ENCODE results near the gene COL5A1. TPM values are rescaled to one million over a fixed set of nuclear protein-coding genes. Genes with fewer than 3 reads are reported as not detected.

The COL5A1 gene
- total RNA-seq, 6 experiments from 2014 or later = 196 to 308 (median 225) TPM

DNA sequence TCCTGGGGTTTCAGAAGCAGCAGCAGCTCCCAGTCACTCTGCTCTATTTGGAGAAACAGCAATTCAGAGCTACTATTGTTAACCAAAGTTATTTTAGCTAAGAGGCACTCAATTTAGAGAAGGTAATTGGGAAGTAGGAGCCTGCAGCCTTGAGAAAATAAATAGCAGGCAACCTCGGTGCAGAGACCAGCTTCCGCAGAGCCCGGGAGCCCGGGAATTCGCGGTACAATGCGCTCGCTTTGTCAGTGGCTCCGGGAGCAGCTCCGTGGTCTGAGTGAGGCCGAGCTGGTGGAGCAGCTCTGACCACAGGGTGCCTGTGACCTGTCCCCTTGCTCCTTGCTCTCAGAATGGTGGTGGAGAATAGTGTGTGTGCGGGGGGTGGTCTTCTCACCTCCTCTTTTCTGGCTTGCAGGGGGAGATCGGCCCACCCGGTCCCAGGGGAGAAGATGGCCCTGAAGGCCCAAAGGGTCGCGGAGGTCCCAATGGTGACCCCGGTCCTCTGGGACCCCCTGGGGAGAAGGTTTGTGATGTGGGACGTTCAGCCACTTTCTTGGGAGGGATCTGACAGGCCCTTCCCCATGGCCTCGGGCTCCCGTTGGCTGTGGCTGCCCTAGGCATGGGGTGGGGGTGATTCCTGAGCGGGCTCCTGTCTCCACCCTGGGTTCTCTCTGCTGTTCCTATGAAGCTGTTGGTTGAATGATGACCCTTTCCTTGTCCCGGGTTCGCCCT, 143.1 kb downstream of the COL5A1 start:
- H3K4me1 Mint-ChIP-seq (ENCODE audit: low read depth) = peaks cover 2% of the 10 kb centered on the region; the same call in 1 of the 2 replicates
- H3K9me3 Mint-ChIP-seq = no peaks in the 10 kb centered on the region
- H3K27me3 Mint-ChIP-seq (ENCODE audit: insufficient read depth) = peaks cover 40% of the 10 kb centered on the region
- TF ChIP-seq, protein P1, sequence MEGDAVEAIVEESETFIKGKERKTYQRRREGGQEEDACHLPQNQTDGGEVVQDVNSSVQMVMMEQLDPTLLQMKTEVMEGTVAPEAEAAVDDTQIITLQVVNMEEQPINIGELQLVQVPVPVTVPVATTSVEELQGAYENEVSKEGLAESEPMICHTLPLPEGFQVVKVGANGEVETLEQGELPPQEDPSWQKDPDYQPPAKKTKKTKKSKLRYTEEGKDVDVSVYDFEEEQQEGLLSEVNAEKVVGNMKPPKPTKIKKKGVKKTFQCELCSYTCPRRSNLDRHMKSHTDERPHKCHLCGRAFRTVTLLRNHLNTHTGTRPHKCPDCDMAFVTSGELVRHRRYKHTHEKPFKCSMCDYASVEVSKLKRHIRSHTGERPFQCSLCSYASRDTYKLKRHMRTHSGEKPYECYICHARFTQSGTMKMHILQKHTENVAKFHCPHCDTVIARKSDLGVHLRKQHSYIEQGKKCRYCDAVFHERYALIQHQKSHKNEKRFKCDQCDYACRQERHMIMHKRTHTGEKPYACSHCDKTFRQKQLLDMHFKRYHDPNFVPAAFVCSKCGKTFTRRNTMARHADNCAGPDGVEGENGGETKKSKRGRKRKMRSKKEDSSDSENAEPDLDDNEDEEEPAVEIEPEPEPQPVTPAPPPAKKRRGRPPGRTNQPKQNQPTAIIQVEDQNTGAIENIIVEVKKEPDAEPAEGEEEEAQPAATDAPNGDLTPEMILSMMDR (IDR thresholded peaks at IDR 0.05) = no peak
- peak overlapping the region; percentile 4; the same call in 1 of the 2 replicates for H3K27ac Mint-ChIP-seq
- no peak overlapping the region; the same call in 1 of the 2 replicates for H3K4me3 Mint-ChIP-seq
- DNase-seq = no peak
- peaks cover 19% of the 10 kb centered on the region for H3K36me3 Mint-ChIP-seq (ENCODE audit: low read depth)

- peaks cover 20% of the 10 kb centered on the region for H3K36me3 Mint-ChIP-seq (ENCODE audit: low read depth)
- no peak overlapping the region for H3K4me3 Mint-ChIP-seq
- no peaks in the 10 kb centered on the region for H3K9me3 Mint-ChIP-seq
- H3K27me3 Mint-ChIP-seq (ENCODE audit: insufficient read depth) = peaks cover 40% of the 10 kb centered on the region
- no peaks in the 10 kb centered on the region for H3K4me1 Mint-ChIP-seq (ENCODE audit: low read depth)
- TF ChIP-seq, protein P1 (IDR thresholded peaks at IDR 0.05) = no peak
- H3K27ac Mint-ChIP-seq = 0 out of 2 replicates have a peak overlapping the region, but pooled peaks have one; percentile 13
- DNase-seq = no peak
Observed at GRCh38 chr9:134785325-134786108, 143.9 kb downstream of the COL5A1 start.

DNA sequence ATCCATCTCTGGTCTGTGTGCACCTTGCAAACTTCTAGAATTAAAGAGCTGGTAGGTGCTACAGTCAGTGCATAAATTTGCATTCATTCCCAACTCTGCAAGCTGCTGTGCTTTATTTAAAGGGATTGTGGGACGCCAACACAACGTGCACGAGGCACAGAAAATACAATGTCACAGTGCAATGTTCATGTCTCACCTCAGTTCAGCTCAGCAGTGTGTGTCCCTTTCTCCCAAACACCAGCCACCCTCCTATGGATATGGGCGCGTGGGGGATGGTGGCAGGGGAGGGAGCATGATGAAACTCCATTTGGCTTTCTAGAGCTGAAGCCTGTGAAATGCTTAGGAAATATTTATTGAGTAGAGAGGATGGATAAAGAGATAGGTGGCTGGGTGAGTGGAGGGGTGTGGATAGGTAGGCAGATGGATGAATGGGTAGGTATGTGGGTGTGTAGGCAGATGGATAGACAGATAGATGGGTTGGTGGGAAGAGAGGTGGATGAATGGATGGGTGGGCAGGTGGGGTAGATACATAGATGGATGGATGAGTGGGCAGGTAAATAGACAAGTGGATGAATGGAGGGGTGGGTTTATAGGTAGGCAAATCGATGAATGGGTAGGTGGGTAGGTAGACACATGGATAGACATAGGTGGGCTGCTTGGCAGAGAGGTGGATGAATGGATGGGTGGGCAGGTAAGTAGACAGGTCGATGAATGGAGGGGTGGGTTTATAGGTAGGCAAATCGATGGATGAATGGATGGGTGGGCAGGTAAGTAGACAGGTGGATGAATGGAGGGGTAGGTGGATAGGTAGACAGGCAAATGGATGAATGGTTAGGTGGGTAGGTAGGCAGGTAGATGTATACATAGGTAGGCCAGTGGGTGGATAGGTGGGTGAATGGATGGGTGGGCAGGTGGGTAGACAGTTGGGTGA, 146.3 kb downstream of the COL5A1 start:
- no peaks in the 10 kb centered on the region for H3K9me3 Mint-ChIP-seq
- H3K27ac Mint-ChIP-seq = no peak overlapping the region
- H3K4me1 Mint-ChIP-seq (ENCODE audit: low read depth) = peaks cover 6% of the 10 kb centered on the region; the same call in 1 of the 2 replicates
- no peak overlapping the region; the same call in 1 of the 2 replicates for H3K4me3 Mint-ChIP-seq
- peaks cover 36% of the 10 kb centered on the region for H3K36me3 Mint-ChIP-seq (ENCODE audit: low read depth)
- peaks cover 46% of the 10 kb centered on the region for H3K27me3 Mint-ChIP-seq (ENCODE audit: insufficient read depth)
- no peak for DNase-seq
- TF ChIP-seq, protein P1 (IDR thresholded peaks at IDR 0.05) = no peak

DNA sequence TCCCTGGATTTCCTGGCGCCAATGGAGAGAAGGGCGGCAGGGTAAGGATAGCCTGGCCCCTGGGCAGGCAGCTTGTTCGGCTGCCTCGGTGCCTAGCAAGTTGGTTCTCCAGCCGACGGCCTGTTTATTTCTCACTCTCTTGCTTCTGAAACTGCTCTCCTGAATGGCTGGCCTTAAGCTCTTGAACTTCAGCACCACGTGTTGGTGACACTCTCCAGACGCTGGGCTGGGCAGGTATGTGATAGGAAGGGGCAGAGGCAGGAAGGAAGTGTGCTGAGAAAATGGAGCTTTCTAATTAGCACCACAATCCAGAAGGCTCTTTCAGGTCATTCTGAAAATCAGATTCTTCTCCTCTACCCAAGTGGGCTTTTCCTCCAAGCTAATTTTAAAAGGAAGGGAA, 147.6 kb downstream of the COL5A1 start:
- Mint-ChIP-seq H3K27me3 (ENCODE audit: insufficient read depth) (peaks cover 52% of the 10 kb centered on the region), H3K4me1 (ENCODE audit: low read depth) (peaks cover 6% of the 10 kb centered on the region; the same call in 1 of the 2 replicates), H3K27ac (no peak overlapping the region), H3K9me3 (no peaks in the 10 kb centered on the region), H3K4me3 (no peak overlapping the region; the same call in 1 of the 2 replicates), H3K36me3 (ENCODE audit: low read depth) (peaks cover 45% of the 10 kb centered on the region)
- no peak for DNase-seq
- TF ChIP-seq, protein P1 (IDR thresholded peaks at IDR 0.05) = no peak

DNA sequence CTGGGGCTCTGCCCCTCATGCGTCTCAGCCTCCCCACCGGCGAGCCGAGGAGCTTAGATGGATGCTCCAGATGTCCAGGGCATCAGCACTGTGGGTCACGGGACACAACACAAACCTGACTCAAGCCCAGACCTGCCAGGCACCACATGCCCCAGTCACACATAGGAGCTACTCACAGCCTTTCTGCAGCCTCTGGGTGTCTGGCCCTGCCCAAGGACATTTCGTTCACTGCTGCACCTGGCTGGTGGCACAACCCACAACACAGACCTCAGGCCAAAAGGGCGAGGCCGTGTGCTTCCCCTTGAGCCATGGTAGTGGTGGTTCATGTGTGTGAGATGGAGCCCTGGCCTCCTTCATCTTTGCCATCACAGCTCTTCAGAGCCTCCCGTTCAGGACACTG, 149.4 kb downstream of the COL5A1 start:
- Mint-ChIP-seq H3K36me3 (ENCODE audit: low read depth) (peaks cover 45% of the 10 kb centered on the region), H3K27me3 (ENCODE audit: insufficient read depth) (peaks cover 54% of the 10 kb centered on the region), H3K9me3 (no peaks in the 10 kb centered on the region), H3K4me1 (ENCODE audit: low read depth) (peaks cover 6% of the 10 kb centered on the region; the same call in 1 of the 2 replicates), H3K27ac (peak overlapping the region; percentile 21; the same call in 1 of the 2 replicates), H3K4me3 (no peak overlapping the region; the same call in 1 of the 2 replicates)
- TF ChIP-seq, protein P1 (IDR thresholded peaks at IDR 0.05) = no peak
- no peak for DNase-seq
